Measurements from ENCODE around the gene SPG11.
"Not testable (repeated sequence)": the region's sequence is repeated elsewhere in the genome, so short reads cannot be mapped to it uniquely, and the experiment has no call there.

SPG11 gene

GRCh38 chr15:44573386-44573785, 90.1 kb downstream of the SPG11 start:
- no peak overlapping the region for H3K27ac ChIP-seq
- TF ChIP-seq CTCF (IDR thresholded peaks at IDR 0.05) (no peak), ZFX (IDR thresholded peaks at IDR 0.05; ENCODE audit: borderline replicate concordance) (no peak)

GRCh38 chr15:44570361-44570760, 93.1 kb downstream of the SPG11 start:
- TF ChIP-seq ZFX (IDR thresholded peaks at IDR 0.05; ENCODE audit: borderline replicate concordance): no peak
- no peak for TF ChIP-seq CTCF (IDR thresholded peaks at IDR 0.05)
- no peak overlapping the region for H3K27ac ChIP-seq

GRCh38 chr15:44569316-44569715, 94.1 kb downstream of the SPG11 start:
- TF ChIP-seq ZFX (IDR thresholded peaks at IDR 0.05; ENCODE audit: borderline replicate concordance) (no peak), CTCF (IDR thresholded peaks at IDR 0.05) (no peak)

GRCh38 chr15:44568338-44568737, 95.1 kb downstream of the SPG11 start:
- TF ChIP-seq CTCF (IDR thresholded peaks at IDR 0.05): no peak
- TF ChIP-seq ZFX (IDR thresholded peaks at IDR 0.05; ENCODE audit: borderline replicate concordance): no peak
- H3K27ac ChIP-seq: no peak overlapping the region; the same call in 1 of the 2 replicates

More at GRCh38 chr15:44569316-44569715, 94.1 kb downstream of the SPG11 start:
- H3K27ac ChIP-seq: no peak overlapping the region

- TF ChIP-seq CTCF (IDR thresholded peaks at IDR 0.05): no peak
- H3K27ac ChIP-seq: no peak overlapping the region
Observed at GRCh38 chr15:44566155-44566540, 97.3 kb downstream of the SPG11 start.

- no peak overlapping the region for H3K27ac ChIP-seq
- TF ChIP-seq ZFX (IDR thresholded peaks at IDR 0.05; ENCODE audit: borderline replicate concordance) (no peak), CTCF (IDR thresholded peaks at IDR 0.05) (no peak)
Observed at GRCh38 chr15:44565387-44566154, 97.9 kb downstream of the SPG11 start.

GRCh38 chr15:44560926-44561325, 102.5 kb downstream of the SPG11 start:
- not testable (repeated sequence) for H3K27ac ChIP-seq
